ENCODE measurements around the gene IQGAP2.

The IQGAP2 gene

DNA sequence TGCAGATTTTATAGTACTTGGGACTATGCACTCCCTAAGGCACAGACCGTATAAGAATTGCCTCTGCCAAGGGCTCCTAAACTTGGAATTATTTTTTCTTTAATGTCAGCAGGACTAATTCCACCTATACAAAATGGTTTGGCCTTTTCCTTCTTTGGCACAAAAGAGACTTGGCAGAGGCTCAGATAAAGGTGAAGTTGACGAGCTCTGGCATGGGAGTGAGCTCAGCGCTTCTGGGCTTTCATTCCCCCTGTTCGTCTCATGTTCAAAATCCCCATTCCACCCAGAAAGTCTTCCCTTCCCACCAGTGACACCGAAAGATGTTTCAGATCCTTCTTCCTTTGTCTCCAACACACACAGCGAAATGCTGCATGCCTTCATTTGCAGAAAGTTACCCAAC, 158.9 kb downstream of the IQGAP2 start:
- no peak for DNase-seq (ENCODE audit: low read depth, low spot score)

- DNase-seq (ENCODE audit: low read depth, low spot score) = no peak
These were observed 161.9 kb downstream of the IQGAP2 start for GRCh38 chr5:76565009-76565408.

GRCh38 chr5:76570153-76570552, 167.1 kb downstream of the IQGAP2 start:
- no peak for DNase-seq (ENCODE audit: low read depth, low spot score)

GRCh38 chr5:76571559-76571958, 168.5 kb downstream of the IQGAP2 start:
- DNase-seq (ENCODE audit: low read depth, low spot score) = no peak

DNA sequence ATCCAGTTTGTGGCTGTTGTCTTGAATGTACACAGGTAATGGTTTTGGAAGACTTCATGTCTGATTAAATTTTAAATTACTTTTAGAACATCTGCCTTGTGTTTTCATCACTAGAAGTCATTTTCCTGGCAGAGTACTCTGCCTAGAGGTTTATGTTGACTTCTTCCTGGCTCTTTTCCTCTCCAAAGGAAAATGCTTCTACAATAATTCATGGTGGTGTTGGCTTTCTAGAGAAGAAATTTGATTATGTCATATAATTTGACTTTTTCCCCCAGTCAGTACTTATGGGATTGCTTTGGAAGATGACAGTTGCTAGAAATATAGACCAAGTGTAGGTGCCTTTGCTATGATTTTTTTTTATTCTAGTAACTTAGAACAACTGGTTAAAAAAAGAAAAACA, 173.4 kb downstream of the IQGAP2 start:
- DNase-seq (ENCODE audit: low read depth, low spot score) = no peak

GRCh38 chr5:76576996-76577395, 173.9 kb downstream of the IQGAP2 start:
- DNase-seq (ENCODE audit: low read depth, low spot score) = no peak

- no peak for DNase-seq (ENCODE audit: low read depth, low spot score)
These were observed 176.3 kb downstream of the IQGAP2 start for GRCh38 chr5:76579166-76579937.

GRCh38 chr5:76580981-76581380, 177.9 kb downstream of the IQGAP2 start:
- no peak for DNase-seq (ENCODE audit: low read depth, low spot score)

GRCh38 chr5:76582230-76583162, 179.4 kb downstream of the IQGAP2 start:
- DNase-seq (ENCODE audit: low read depth, low spot score) = no peak

DNA sequence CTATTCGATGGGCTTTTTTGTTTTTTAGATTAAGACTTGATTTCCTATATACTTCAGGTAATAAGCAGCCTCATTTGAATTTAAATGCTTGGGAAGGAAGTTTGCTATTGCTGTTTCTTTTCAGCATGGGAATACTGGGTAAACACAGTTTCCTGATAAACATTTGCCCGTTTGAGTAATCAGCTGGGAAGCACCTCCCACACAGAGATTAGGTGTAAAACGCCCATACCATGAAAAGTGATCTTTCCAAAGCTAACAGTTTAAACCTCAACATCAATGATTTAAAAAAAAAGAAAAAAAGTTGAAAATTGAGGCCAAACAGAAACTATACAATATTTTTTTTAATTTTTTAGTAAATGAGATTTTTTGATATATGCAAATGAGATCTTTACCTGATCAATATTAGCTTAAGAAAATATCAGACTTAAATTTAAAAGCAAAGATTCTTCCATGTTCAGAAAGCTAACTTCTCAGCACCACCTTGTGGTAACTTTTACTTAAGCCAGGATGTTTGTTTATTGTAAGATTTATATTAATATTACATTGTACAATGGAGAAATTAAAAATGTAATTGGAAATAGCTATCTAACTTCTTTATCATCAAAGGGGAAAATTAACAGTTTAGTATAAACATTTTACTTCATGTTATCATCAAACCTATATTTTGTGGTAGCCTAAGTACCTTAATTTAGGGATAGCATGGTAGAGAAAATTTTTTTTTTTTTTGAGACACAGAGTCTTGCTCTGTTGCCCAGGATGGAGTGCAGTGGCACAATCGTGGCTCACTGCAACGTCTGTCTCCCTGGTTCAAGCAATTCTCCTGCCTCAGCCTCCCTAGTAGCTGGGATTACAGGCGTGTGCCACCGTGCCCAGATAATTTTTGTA, 180.3 kb downstream of the IQGAP2 start:
- no peak for DNase-seq (ENCODE audit: low read depth, low spot score)

DNA sequence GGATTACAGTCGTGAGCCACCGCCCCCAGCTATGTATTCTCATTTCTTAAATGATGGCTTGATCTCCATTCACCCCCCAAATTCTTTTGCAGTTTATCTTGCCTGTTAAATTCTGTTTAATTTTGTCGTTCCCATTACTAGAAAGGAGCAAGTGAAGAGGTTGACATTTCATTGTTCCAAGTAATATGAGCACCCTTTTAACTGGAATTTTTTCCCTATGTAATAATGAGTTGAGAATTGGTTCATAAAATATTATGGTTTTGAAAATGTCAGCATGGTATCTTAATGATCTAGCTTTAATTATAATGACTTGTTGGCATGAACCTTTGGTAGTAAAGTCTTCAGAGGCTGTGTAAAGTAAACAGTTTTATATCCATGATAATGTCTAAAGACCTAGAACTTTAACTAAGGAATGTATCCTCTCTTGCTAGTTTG, 182.7 kb downstream of the IQGAP2 start:
- DNase-seq (ENCODE audit: low read depth, low spot score) = no peak

DNA sequence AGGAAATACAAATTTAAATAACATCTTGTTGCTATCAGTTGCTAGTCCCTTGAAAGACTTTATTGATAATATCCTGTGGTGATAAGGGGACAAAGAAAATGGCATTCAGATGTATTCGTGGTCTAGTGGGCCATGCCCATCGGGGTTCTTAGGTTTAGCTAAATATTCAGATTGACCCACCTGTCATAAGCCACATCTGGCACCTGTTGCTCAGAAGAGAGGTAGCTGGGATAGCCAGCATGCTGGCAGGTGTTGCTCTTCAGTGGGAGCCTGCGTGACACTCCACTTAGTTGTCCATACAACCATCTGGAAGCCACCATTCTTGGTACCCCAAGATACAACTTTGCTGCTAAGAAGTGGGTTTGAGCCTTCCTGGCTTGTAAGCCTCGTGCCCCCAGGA, 183.4 kb downstream of the IQGAP2 start:
- no peak for DNase-seq (ENCODE audit: low read depth, low spot score)

DNA sequence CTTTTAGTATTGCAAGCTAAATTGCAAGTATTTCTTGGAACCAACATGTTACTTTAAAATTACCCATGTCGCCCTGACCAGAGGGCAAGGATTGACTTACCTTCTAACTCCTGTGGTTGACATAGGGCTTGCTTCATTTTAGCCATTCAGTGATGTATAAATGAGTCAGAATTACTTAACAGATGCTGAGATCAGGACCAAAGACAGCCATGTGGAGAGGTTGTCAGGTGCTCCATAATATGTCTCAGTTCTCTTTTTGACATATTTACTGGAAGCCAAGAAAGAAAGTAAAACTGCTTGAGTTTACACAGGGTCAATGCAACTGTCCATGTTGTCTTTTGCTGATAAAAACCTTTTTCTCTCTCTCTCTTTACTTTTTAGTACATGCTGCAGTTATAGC, 186.9 kb downstream of the IQGAP2 start:
- DNase-seq (ENCODE audit: low read depth, low spot score) = no peak

DNA sequence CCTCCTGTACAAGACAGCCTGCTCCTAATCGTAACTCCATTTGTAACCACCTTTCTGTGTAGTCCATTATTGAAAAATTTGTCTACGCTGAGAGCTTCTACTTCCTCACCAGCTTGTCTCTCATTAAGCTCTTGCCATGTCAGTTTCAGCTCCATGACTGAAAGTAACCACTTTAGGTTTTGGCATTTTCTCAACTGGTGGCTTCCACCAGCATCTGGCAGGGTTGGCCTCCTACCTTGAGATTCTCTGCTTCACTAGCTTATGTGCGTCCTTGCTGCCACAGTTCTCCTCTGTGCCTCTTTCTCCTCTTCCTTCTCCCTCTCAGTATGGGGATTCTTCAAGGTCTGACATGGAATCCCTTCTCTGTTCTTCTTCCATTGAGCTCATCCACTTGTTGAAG, 188.3 kb downstream of the IQGAP2 start:
- DNase-seq (ENCODE audit: low read depth, low spot score) = no peak

- no peak for DNase-seq (ENCODE audit: low read depth, low spot score)
These were observed 189.6 kb downstream of the IQGAP2 start for GRCh38 chr5:76592692-76593091.

GRCh38 chr5:76594107-76594506, 191.0 kb downstream of the IQGAP2 start:
- DNase-seq (ENCODE audit: low read depth, low spot score) = no peak

GRCh38 chr5:76595755-76596481, 192.8 kb downstream of the IQGAP2 start:
- no peak for DNase-seq (ENCODE audit: low read depth, low spot score)

GRCh38 chr5:76598531-76598930, 195.4 kb downstream of the IQGAP2 start:
- DNase-seq (ENCODE audit: low read depth, low spot score) = no peak

DNA sequence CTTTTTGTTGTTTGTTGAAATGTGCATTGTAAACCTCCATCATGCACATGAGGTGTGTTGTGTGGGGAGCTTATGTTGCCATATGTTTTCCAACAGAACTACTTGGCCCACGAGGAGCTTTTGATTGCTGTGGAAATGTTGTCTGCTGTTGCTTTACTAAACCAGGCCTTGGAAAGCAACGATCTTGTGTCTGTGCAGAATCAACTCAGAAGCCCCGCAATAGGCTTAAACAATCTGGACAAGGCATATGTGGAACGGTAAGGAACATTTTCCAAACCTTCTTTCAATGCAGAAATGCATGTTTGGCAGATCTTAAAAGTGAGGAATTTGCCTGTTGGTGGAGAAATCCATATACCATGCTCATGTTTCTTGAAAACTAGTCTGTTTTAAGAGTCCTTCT, 197.6 kb downstream of the IQGAP2 start:
- no peak for DNase-seq (ENCODE audit: low read depth, low spot score)

GRCh38 chr5:76601470-76601869, 198.4 kb downstream of the IQGAP2 start:
- DNase-seq (ENCODE audit: low read depth, low spot score) = no peak

- DNase-seq (ENCODE audit: low read depth, low spot score) = no peak
These were observed 199.1 kb downstream of the IQGAP2 start for GRCh38 chr5:76602094-76602726.

Data from activated CD4-positive, CD25-positive, alpha-beta regulatory T cell treated with anti-CD3 and anti-CD28 coated beads, Interleukin-2, amount 50 U/mL, for 16 hours (primary cell).